ENCODE data around the gene RGMA.

DNA sequence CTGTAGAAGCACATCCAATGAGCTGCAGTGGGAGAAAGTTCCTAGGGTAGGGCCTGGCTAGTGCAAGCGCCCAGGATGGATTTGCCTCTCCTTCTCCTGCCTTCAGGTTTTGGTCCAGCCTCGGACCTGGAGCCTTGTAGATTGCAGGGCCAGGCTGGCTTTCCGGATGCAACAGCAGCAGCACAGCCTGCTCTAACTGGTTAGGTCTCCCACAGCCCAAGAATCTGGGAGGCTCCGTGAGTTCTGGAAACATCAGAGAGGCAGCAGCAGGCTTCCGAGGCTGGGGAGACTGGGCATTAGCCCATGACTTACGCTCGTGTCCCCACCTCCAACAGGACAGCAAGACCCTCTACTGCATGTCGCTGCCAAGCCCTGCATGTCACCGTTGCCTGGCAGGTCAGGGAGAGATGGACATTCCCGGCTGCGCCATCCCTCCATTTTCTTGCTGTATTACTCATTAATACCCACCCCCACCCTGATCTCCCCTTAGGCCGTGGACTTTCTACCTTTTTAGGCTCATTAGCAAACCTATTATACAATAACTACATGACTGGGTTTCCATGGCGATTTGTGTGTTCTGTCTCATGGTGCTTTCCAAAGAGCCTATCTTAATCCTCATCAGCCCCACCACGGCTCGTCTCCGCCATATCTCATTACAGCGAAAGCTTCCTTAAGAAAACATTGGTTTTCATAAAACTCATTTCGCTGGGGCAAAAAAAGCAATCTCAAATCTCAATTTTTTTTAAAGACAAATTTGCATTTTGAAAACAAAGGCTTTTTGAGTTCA is 40.9 kb upstream of the RGMA start:
- no peak for TF ChIP-seq POLR2A (IDR thresholded peaks at IDR 0.05)
- TF ChIP-seq, protein P1, sequence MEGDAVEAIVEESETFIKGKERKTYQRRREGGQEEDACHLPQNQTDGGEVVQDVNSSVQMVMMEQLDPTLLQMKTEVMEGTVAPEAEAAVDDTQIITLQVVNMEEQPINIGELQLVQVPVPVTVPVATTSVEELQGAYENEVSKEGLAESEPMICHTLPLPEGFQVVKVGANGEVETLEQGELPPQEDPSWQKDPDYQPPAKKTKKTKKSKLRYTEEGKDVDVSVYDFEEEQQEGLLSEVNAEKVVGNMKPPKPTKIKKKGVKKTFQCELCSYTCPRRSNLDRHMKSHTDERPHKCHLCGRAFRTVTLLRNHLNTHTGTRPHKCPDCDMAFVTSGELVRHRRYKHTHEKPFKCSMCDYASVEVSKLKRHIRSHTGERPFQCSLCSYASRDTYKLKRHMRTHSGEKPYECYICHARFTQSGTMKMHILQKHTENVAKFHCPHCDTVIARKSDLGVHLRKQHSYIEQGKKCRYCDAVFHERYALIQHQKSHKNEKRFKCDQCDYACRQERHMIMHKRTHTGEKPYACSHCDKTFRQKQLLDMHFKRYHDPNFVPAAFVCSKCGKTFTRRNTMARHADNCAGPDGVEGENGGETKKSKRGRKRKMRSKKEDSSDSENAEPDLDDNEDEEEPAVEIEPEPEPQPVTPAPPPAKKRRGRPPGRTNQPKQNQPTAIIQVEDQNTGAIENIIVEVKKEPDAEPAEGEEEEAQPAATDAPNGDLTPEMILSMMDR (IDR thresholded peaks at IDR 0.05) = no peak
